AG04450 (cell line): Measurements from ENCODE around the gene ITM2C. TPM values are rescaled to one million over a fixed set of nuclear protein-coding genes. Genes with fewer than 3 reads are reported as not detected.

Experiments
- CTCF ChIA-PET: fragments of 300-600, 350-600 bp; formaldehyde crosslinking; extraction: SDS; loops from one replicate; lab custom pipeline; 2022; ENCODE audit warnings: antibody characterized with exemption, inconsistent platforms; lab: Charles Lee
- POLR2A ChIA-PET: fragments of 350-600 bp; formaldehyde crosslinking; extraction: SDS; loops from one replicate; lab custom pipeline; 2021; ENCODE audit warnings: antibody characterized with exemption, inconsistent platforms; lab: Yijun Ruan, JAX
- DNase-seq: peaks from one replicate; pipeline ENCODE4 v3.0.0-alpha.2; 2011; ENCODE audit warnings: low read depth, low spot score
- H3K27ac ChIP-seq: one replicate; pipeline ENCODE4 v1.5.1; 2012; ENCODE audit warnings: low read depth, low read length, control low read depth
- H3K27me3 ChIP-seq: one replicate; pipeline ENCODE4 v1.6.0; 2012; ENCODE audit warnings: low read length; ENCODE audit not compliant: control insufficient read depth, insufficient read depth
- H3K4me3 ChIP-seq: 2 replicates; pipeline ENCODE4 v1.5.1; 2011; ENCODE audit warnings: mild to moderate bottlenecking, low read depth, low read length, control low read depth
- H3K9me3 ChIP-seq: 2 replicates; pipeline ENCODE4 v1.5.1; 2012; ENCODE audit warnings: low read length; ENCODE audit not compliant: control insufficient read depth, insufficient read depth
- polyA plus RNA-seq: library from polyadenylated mRNA; depleted of rRNA; stranded (reverse); fragments of >200 nt; gene quantifications from 2 replicates; pipeline ENCODE4 v1.2.3, GENCODE V29; 2011
- TF ChIP-seq, protein P1 (sequence below): IDR thresholded peaks from 2 replicates; pipeline ENCODE4 v1.5.1; 2011; ENCODE audit warnings: low read depth, low read length, control low read depth, inconsistent platforms

Gene ITM2C
- polyA plus RNA-seq, 1 experiment: 371 TPM

DNA sequence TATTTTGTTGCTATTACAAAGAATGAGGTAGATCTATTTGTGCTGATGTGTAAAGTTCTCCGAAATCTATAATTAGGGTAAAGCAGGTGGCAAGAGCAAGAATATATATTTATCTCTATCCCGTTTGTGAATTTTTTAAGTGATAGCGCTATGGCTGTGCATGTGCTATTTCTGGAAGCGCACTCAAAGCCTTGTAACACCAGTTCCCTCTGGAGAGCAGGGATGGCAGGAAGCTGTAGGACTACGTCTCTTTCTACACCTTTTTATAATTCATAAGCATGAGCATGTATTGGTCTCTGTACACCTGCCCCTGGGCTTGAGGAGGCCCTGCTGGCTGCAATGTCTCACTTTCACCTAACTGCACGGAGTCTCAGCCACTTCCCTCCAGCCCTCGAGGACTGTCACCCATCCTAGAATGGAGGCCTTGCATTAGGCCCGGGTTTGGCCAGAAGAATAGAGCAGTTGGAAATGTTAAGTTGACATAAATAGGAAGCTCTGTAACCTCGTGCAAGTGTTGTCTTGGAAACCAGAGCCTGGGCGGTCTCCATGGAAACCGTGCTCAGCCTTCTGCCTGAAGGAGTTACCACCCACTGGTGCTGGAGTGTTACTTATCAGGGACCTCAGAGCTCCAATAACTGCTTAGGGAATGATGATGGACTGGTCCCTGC, 20.9 kb downstream of the ITM2C start:
- no peak overlapping the region for H3K27ac ChIP-seq
- H3K4me3 ChIP-seq: no peak overlapping the region
- ChIA-PET CTCF (interaction anchor here (0.7 to 1.0 kb wide), 2 partner anchors 21 to 168 kb away, joined by 3 read pairs; partner anchors contain the start of gene ITM2C), POLR2A (no interaction called here)
- peaks cover 14% of the 10 kb centered on the region for H3K27me3 ChIP-seq
- TF ChIP-seq, protein P1, sequence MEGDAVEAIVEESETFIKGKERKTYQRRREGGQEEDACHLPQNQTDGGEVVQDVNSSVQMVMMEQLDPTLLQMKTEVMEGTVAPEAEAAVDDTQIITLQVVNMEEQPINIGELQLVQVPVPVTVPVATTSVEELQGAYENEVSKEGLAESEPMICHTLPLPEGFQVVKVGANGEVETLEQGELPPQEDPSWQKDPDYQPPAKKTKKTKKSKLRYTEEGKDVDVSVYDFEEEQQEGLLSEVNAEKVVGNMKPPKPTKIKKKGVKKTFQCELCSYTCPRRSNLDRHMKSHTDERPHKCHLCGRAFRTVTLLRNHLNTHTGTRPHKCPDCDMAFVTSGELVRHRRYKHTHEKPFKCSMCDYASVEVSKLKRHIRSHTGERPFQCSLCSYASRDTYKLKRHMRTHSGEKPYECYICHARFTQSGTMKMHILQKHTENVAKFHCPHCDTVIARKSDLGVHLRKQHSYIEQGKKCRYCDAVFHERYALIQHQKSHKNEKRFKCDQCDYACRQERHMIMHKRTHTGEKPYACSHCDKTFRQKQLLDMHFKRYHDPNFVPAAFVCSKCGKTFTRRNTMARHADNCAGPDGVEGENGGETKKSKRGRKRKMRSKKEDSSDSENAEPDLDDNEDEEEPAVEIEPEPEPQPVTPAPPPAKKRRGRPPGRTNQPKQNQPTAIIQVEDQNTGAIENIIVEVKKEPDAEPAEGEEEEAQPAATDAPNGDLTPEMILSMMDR: no peak
- no peaks in the 10 kb centered on the region; the same call in 1 of the 2 replicates for H3K9me3 ChIP-seq
- peak; percentile 33 for DNase-seq

DNA sequence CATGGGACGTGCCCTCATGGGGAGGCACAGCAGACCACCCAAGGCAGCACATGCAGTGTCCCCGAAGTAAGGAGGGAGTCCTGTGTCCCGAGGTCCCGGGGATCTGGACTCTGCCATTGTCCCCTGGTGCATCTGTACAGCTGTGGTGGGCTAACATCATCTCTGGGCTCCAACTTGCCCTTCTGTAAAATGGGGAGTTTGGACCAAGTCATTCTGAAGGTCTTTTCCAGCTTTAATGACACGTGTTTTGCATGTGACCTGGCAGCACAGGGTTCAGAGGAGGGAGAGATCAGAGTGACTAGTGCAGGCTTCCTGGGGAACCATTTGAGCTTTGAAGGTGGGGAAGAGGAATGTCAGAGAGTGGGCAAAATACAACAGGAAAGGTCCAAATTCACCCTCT, 21.5 kb downstream of the ITM2C start:
- Histone ChIP-seq H3K9me3 (no peaks in the 10 kb centered on the region; the same call in 1 of the 2 replicates), H3K4me3 (no peak overlapping the region), H3K27ac (no peak overlapping the region), H3K27me3 (peaks cover 14% of the 10 kb centered on the region)
- DNase-seq: no peak
- POLR2A ChIA-PET: no interaction called here
- TF ChIP-seq, protein P1: no peak
- CTCF ChIA-PET: interaction anchor here (0.7 to 1.0 kb wide), 2 partner anchors 21 to 167 kb away, joined by 3 read pairs; partner anchors contain the start of gene ITM2C

DNA sequence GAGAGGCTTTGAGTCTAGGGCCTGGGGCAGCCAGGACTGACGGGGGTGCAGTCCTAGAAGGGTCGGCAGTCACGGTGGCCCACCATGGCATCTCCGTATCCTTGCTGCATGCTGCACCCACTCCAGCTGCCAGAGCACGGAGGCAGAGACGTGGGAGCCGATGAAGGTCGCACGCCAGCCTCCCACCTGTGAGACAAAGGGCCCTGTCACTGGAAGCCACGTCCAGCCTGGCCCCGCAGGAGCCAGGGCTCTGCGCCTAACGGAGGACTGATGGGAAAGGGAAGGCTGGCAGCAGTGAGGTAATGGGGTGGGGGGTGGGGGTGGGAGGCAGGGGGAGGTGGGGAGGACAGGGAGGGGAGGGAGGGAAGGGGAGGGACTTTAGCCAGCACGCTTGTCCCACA, 21.9 kb downstream of the ITM2C start:
- CTCF ChIA-PET: no interaction called here

DNA sequence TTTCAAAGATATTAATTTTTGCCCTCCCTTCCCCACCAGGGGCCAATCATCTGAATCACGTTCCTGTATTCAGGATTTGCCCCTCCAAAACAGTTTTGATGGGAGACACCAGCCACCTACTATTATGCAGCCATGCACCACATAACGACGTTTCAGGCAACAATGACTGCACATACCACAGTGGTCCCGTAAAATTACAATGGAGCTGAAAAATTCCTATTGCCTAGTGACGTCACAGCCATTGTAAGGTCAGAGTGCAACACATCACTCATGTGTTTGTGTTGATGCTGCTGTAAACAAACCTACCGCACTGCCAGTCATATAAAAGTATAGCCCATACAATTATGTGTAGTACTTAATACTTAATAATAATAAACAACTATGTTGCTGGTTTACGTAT, 22.6 kb downstream of the ITM2C start:
- ChIA-PET POLR2A (no interaction called here), CTCF (interaction anchor here (1.4 kb wide), 1 partner anchor 15 kb away, joined by 3 read pairs; no protein-coding TSS in a partner anchor)
- Histone ChIP-seq H3K4me3 (no peak overlapping the region), H3K27me3 (peaks cover 14% of the 10 kb centered on the region), H3K9me3 (no peaks in the 10 kb centered on the region; the same call in 1 of the 2 replicates), H3K27ac (no peak overlapping the region)
- no peak for DNase-seq
- TF ChIP-seq, protein P1: no peak

More for the DNA sequence above, 21.9 kb downstream of the ITM2C start:
- TF ChIP-seq, protein P1: no peak
- no peaks in the 10 kb centered on the region; the same call in 1 of the 2 replicates for H3K9me3 ChIP-seq
- H3K27ac ChIP-seq: no peak overlapping the region
- H3K4me3 ChIP-seq: no peak overlapping the region
- H3K27me3 ChIP-seq: peaks cover 14% of the 10 kb centered on the region
- POLR2A ChIA-PET: no interaction called here
- no peak for DNase-seq

DNA sequence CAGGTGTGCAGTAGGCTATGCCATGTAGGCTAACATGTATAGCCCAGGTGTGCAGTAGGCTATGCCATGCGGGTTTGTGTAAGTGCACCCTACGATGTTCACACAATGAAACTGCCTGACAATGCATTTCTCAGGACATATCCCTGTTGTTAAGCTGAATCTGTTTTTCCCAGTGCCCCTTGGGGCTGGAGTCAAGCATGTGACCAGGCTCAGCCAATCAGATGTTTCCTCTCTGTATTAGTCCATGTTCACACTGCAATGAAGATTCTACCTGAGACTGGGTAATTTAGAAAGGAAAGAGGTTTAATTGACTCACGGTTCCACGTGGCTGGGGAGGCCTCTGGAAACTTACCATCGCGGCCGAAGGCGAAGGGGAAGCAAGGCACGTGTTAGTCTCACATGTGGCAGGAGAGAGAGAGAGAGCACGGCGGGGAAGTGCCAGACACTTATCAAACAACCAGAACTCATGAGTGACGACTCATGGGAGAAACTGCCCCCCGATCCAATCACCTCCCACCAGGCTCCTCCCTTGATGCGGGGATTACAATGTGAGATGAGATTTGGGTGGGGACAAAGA, 24.2 kb downstream of the ITM2C start:
- TF ChIP-seq, protein P1: no peak
- ChIA-PET POLR2A (no interaction called here), CTCF (interaction anchor here (0.6 to 1.4 kb wide), 3 partner anchors 14 to 41 kb away, joined by 3 read pairs; no protein-coding TSS in a partner anchor)
- Histone ChIP-seq H3K4me3 (no peak overlapping the region), H3K27ac (no peak overlapping the region), H3K27me3 (peaks cover 14% of the 10 kb centered on the region), H3K9me3 (no peaks in the 10 kb centered on the region; the same call in 1 of the 2 replicates)
- no peak for DNase-seq
